ENCODE data around the gene NTM. TPM values are rescaled to one million over a fixed set of nuclear protein-coding genes. Genes with fewer than 3 reads are reported as not detected.

NTM gene
- total RNA-seq, 1 experiment from 2014 or later: 0.73 TPM

- Histone ChIP-seq H3K4me1 (no peaks in the 10 kb centered on the region), H3K4me3 (ENCODE audit: low read depth, low read length) (no peak overlapping the region), H3K36me3 (ENCODE audit: control insufficient read depth, insufficient read depth, low read length) (no peaks in the 10 kb centered on the region), H3K9me3 (peaks cover 20% of the 10 kb centered on the region), H3K27me3 (replicated peaks; ENCODE audit: control insufficient read depth, insufficient read depth, low read length) (no peaks in the 10 kb centered on the region)
- Mint-ChIP-seq H3K36me3 (ENCODE audit: insufficient read depth, unreplicated experiment) (no peaks in the 10 kb centered on the region), H3K9me3 (ENCODE audit: unreplicated experiment) (peaks cover 47% of the 10 kb centered on the region), H3K4me3 (ENCODE audit: unreplicated experiment) (no peak overlapping the region), H3K27ac (ENCODE audit: unreplicated experiment) (no peak overlapping the region), H3K27me3 (ENCODE audit: insufficient read depth, unreplicated experiment) (peaks cover 4% of the 10 kb centered on the region), H3K4me1 (ENCODE audit: low read depth, unreplicated experiment) (no peaks in the 10 kb centered on the region)
- no TSS peak for BruUV-seq (replicated peaks)
- CTCF ChIA-PET: no interaction called here
- no peak for TF ChIP-seq CTCF (IDR thresholded peaks at IDR 0.05; ENCODE audit: insufficient read depth in 1 of 2, low read depth in 1 of 2, low read length in 1 of 2, severe bottlenecking in 1 of 2, unreplicated experiment in 1 of 2)
- POLR2A ChIA-PET: no interaction called here
- DNase-seq: no peak
- intact Hi-C loops (cut with micrococcal nuclease; ENCODE audit: unreplicated experiment): no loop called here
Observed at GRCh38 chr11:132206993-132207392, 836.6 kb downstream of the NTM start.

GRCh38 chr11:132208477-132209055 lies 838.2 kb downstream of the NTM start:
- Mint-ChIP-seq H3K4me1 (ENCODE audit: low read depth, unreplicated experiment) (no peaks in the 10 kb centered on the region), H3K27ac (ENCODE audit: unreplicated experiment) (no peak overlapping the region), H3K36me3 (ENCODE audit: insufficient read depth, unreplicated experiment) (no peaks in the 10 kb centered on the region), H3K4me3 (ENCODE audit: unreplicated experiment) (no peak overlapping the region), H3K9me3 (ENCODE audit: unreplicated experiment) (peaks cover 47% of the 10 kb centered on the region), H3K27me3 (ENCODE audit: insufficient read depth, unreplicated experiment) (peaks cover 4% of the 10 kb centered on the region)
- H3K36me3 ChIP-seq (ENCODE audit: control insufficient read depth, insufficient read depth, low read length): no peaks in the 10 kb centered on the region
- no peak for DNase-seq
- no TSS peak for BruUV-seq (replicated peaks)
- intact Hi-C loops (cut with micrococcal nuclease; ENCODE audit: unreplicated experiment): no loop called here
- H3K9me3 ChIP-seq: peaks cover 20% of the 10 kb centered on the region
- ChIA-PET POLR2A (no interaction called here), CTCF (no interaction called here)
- H3K4me3 ChIP-seq (ENCODE audit: low read depth, low read length): no peak overlapping the region
- H3K4me1 ChIP-seq: no peaks in the 10 kb centered on the region
- TF ChIP-seq CTCF (IDR thresholded peaks at IDR 0.05; ENCODE audit: insufficient read depth in 1 of 2, low read depth in 1 of 2, low read length in 1 of 2, severe bottlenecking in 1 of 2, unreplicated experiment in 1 of 2): no peak
- H3K27me3 ChIP-seq (replicated peaks; ENCODE audit: control insufficient read depth, insufficient read depth, low read length): no peaks in the 10 kb centered on the region

GRCh38 chr11:132211479-132211878 lies 841.1 kb downstream of the NTM start:
- no peak for TF ChIP-seq CTCF (IDR thresholded peaks at IDR 0.05; ENCODE audit: insufficient read depth in 1 of 2, low read depth in 1 of 2, low read length in 1 of 2, severe bottlenecking in 1 of 2, unreplicated experiment in 1 of 2)
- Histone ChIP-seq H3K9me3 (peaks cover 10% of the 10 kb centered on the region), H3K27me3 (replicated peaks; ENCODE audit: control insufficient read depth, insufficient read depth, low read length) (no peaks in the 10 kb centered on the region), H3K36me3 (ENCODE audit: control insufficient read depth, insufficient read depth, low read length) (no peaks in the 10 kb centered on the region), H3K4me1 (no peaks in the 10 kb centered on the region), H3K4me3 (ENCODE audit: low read depth, low read length) (no peak overlapping the region)
- POLR2A ChIA-PET: no interaction called here
- DNase-seq: no peak
- Mint-ChIP-seq H3K9me3 (ENCODE audit: unreplicated experiment) (peaks cover 35% of the 10 kb centered on the region), H3K27me3 (ENCODE audit: insufficient read depth, unreplicated experiment) (no peaks in the 10 kb centered on the region), H3K4me3 (ENCODE audit: unreplicated experiment) (no peak overlapping the region), H3K4me1 (ENCODE audit: low read depth, unreplicated experiment) (no peaks in the 10 kb centered on the region), H3K36me3 (ENCODE audit: insufficient read depth, unreplicated experiment) (no peaks in the 10 kb centered on the region), H3K27ac (ENCODE audit: unreplicated experiment) (no peak overlapping the region)
- CTCF ChIA-PET: no interaction called here
- intact Hi-C loops (cut with micrococcal nuclease; ENCODE audit: unreplicated experiment): no loop called here
- no TSS peak for BruUV-seq (replicated peaks)

Measured in Caco-2 (cell line).